H1 (cell line): ENCODE measurements around the gene TFR2. TPM values are rescaled to one million over a fixed set of nuclear protein-coding genes. Genes with fewer than 3 reads are reported as not detected.

Experiments
- CTCF ChIA-PET: fragments of 300-600 bp; sonication (Branson Sonifier 250); formaldehyde crosslinking; loops from one replicate; lab custom pipeline; 2021; ENCODE audit not compliant: partially characterized antibody; lab: Charles Lee
- POLR2A ChIA-PET: fragments of 300-600 bp; sonication (Branson Sonifier 250); formaldehyde crosslinking; loops from one replicate; lab custom pipeline; 2021; ENCODE audit warnings: inconsistent platforms; ENCODE audit not compliant: partially characterized antibody; lab: Charles Lee
- DNase-seq, 2 experiments: peaks; one replicate each; pipeline versions ENCODE4 v3.0.0 to v3.0.0-alpha.2; 2010 to 2022; ENCODE audit warnings: low spot score in 2 of 2, low read depth in 1 of 2, mixed read lengths in 1 of 2
- FAIRE-seq: peaks from 2 replicates; lab custom pipeline; 2011; peaks lifted over from hg19 to GRCh38; lab: Jason Lieb, UNC
- H2AFZ ChIP-seq: 2 replicates; pipeline ENCODE4 v1.8.1; 2012; ENCODE audit warnings: low read length, inconsistent platforms
- H2AK5ac ChIP-seq: 2 replicates; pipeline ENCODE4 v1.6.1; 2013; ENCODE audit warnings: low read depth, low read length
- H2BK120ac ChIP-seq: replicated peaks from 2 replicates; pipeline ENCODE3; 2013; ENCODE audit warnings: low read depth, low read length, inconsistent platforms
- H2BK12ac ChIP-seq: 2 replicates; pipeline ENCODE4 v1.6.1; 2013; ENCODE audit warnings: low read depth, low read length
- H2BK15ac ChIP-seq: 2 replicates; pipeline ENCODE4 v1.6.1; 2013; ENCODE audit warnings: low read length
- H2BK20ac ChIP-seq: 2 replicates; pipeline ENCODE4 v1.6.1; 2013; ENCODE audit warnings: low read length
- H2BK5ac ChIP-seq: 2 replicates; pipeline ENCODE4 v1.6.1; 2013; ENCODE audit warnings: low read depth, low read length
- H3K14ac ChIP-seq: 2 replicates; pipeline ENCODE4 v1.6.1; 2013; ENCODE audit warnings: inconsistent platforms; ENCODE audit not compliant: insufficient read length
- H3K18ac ChIP-seq: 2 replicates; pipeline ENCODE4 v1.6.1; 2013; ENCODE audit warnings: low read length; ENCODE audit errors: extremely low read depth
- H3K23ac ChIP-seq: 2 replicates; pipeline ENCODE4 v1.6.1; 2013; ENCODE audit warnings: inconsistent platforms; ENCODE audit not compliant: insufficient read length
- H3K23me2 ChIP-seq: 2 replicates; pipeline ENCODE4 v1.6.1; 2013; ENCODE audit warnings: low read depth, low read length
- H3K27ac ChIP-seq: 2 replicates; pipeline ENCODE4 v1.6.1; 2011; ENCODE audit warnings: low read depth, low read length, inconsistent platforms
- H3K27me3 ChIP-seq, 4 experiments: replicated peaks in 1 of 4; 1 replicate in 1 of 4; 2 replicates in 3 of 4; pipeline versions ENCODE4 v1.6.1 to v1.8.1; 2011 to 2013; ENCODE audit warnings: low read length in 3 of 4, mild to moderate bottlenecking in 3 of 4, inconsistent platforms in 2 of 4, mixed read lengths in 2 of 4, moderate library complexity in 1 of 4; ENCODE audit not compliant: control insufficient read depth in 3 of 4, insufficient read depth in 3 of 4; ENCODE audit errors: extremely low read depth in 1 of 4
- H3K36me3 ChIP-seq, 4 experiments: 2 replicates each; pipeline versions ENCODE4 v1.6.1 to v1.8.1; 2011 to 2013; ENCODE audit warnings: mild to moderate bottlenecking in 4 of 4, low read length in 3 of 4, moderate library complexity in 2 of 4, control low read depth in 1 of 4, inconsistent platforms in 1 of 4; ENCODE audit not compliant: insufficient read depth in 4 of 4, control insufficient read depth in 2 of 4
- H3K4ac ChIP-seq: replicated peaks from 2 replicates; pipeline ENCODE3; 2013; ENCODE audit warnings: low read length, low read depth, mixed read lengths, inconsistent platforms; ENCODE audit not compliant: insufficient read length
- H3K4me1 ChIP-seq, 4 experiments: replicated peaks in 1 of 4; 1 replicate in 1 of 4; 2 replicates in 3 of 4; pipeline versions ENCODE4 v1.6.1 to v1.8.1; 2011 to 2013; ENCODE audit warnings: low read length in 3 of 4, inconsistent platforms in 2 of 4, mixed read lengths in 1 of 4; ENCODE audit not compliant: insufficient read depth in 4 of 4, control insufficient read depth in 3 of 4
- H3K4me2 ChIP-seq, 2 experiments: 2 replicates each; pipeline versions ENCODE4 v1.6.1 to v1.8.1; 2011 to 2013; ENCODE audit warnings: low read depth in 2 of 2, low read length in 2 of 2, control low read depth in 1 of 2, inconsistent platforms in 1 of 2, mild to moderate bottlenecking in 1 of 2; ENCODE audit not compliant: insufficient read depth in 1 of 2
- H3K4me3 ChIP-seq, 4 experiments: fragments of 200-600, 300-600 bp in 1 of 4; sonication (generic), shearing (Covaris generic), sonication (Bioruptor Twin) in 1 of 4; 2 replicates each; pipeline versions ENCODE4 v1.5.1 to v1.8.1; 2011 to 2016; ENCODE audit warnings: low read length in 4 of 4, low read depth in 3 of 4, control low read depth in 2 of 4, inconsistent platforms in 2 of 4, mild to moderate bottlenecking in 2 of 4, mixed read lengths in 1 of 4, moderate library complexity in 1 of 4; ENCODE audit not compliant: insufficient read depth in 2 of 4; ENCODE audit errors: extremely low read depth in 1 of 4
- H3K56ac ChIP-seq: replicated peaks from 2 replicates; pipeline ENCODE3; 2013; ENCODE audit warnings: low read depth, mild to moderate bottlenecking, mixed read lengths, low read length, inconsistent platforms; ENCODE audit not compliant: insufficient read length
- H3K79me1 ChIP-seq: 2 replicates; pipeline ENCODE4 v1.6.1; 2013; ENCODE audit warnings: low read depth, low read length, control low read depth
- H3K79me2 ChIP-seq, 2 experiments: 2 replicates each; pipeline versions ENCODE4 v1.6.1 to v1.8.1; 2012 to 2013; ENCODE audit warnings: low read length in 2 of 2, mild to moderate bottlenecking in 2 of 2, inconsistent platforms in 1 of 2; ENCODE audit not compliant: insufficient read depth in 2 of 2, control insufficient read depth in 1 of 2
- H3K9ac ChIP-seq, 4 experiments: replicated peaks in 1 of 4; 1 replicate in 1 of 4; 2 replicates in 3 of 4; pipeline versions ENCODE4 v1.6.1 to v1.8.1; 2011 to 2013; ENCODE audit warnings: low read depth in 3 of 4, low read length in 3 of 4, control low read depth in 2 of 4, mild to moderate bottlenecking in 2 of 4, moderate library complexity in 2 of 4, inconsistent platforms in 1 of 4; ENCODE audit errors: extremely low read depth in 1 of 4
- H3K9me3 ChIP-seq, 2 experiments: 2 replicates each; pipeline versions ENCODE4 v1.6.1 to v1.8.1; 2012 to 2013; ENCODE audit warnings: mild to moderate bottlenecking in 2 of 2, moderate library complexity in 2 of 2, control low read depth in 1 of 2, inconsistent platforms in 1 of 2, low read depth in 1 of 2, low read length in 1 of 2, mixed read lengths in 1 of 2; ENCODE audit not compliant: insufficient read depth in 2 of 2
- H4K20me1 ChIP-seq, 2 experiments: replicated peaks in 1 of 2; 2 replicates each; pipeline versions ENCODE3 to v1.8.1; 2011 to 2013; ENCODE audit warnings: inconsistent platforms in 2 of 2, low read length in 2 of 2, mild to moderate bottlenecking in 1 of 2; ENCODE audit not compliant: insufficient read depth in 2 of 2, control insufficient read depth in 1 of 2
- H4K5ac ChIP-seq: 2 replicates; pipeline ENCODE4 v1.6.1; 2013; ENCODE audit warnings: low read length, low read depth, mixed read lengths, inconsistent platforms; ENCODE audit not compliant: insufficient read length
- H4K8ac ChIP-seq: 2 replicates; pipeline ENCODE4 v1.8.0; 2013; ENCODE audit warnings: mild to moderate bottlenecking, moderate library complexity, low read length, inconsistent platforms; ENCODE audit not compliant: insufficient read depth; ENCODE audit errors: extremely low read depth
- H4K91ac ChIP-seq: replicated peaks from 2 replicates; pipeline ENCODE3; 2013; ENCODE audit warnings: low read length, mixed read lengths, inconsistent platforms; ENCODE audit not compliant: insufficient read length
- CHD1 ChIP-seq: IDR thresholded peaks from 2 replicates; pipeline ENCODE4 v1.6.1; 2012; ENCODE audit warnings: low read depth, low read length, improper control_type of control experiment
- CREB1 ChIP-seq: IDR thresholded peaks from 2 replicates; pipeline ENCODE4 v1.6.1; 2012; ENCODE audit warnings: inconsistent platforms
- EGR1 ChIP-seq: IDR thresholded peaks from 2 replicates; pipeline ENCODE4 v1.6.1; 2011; ENCODE audit warnings: low read depth, low read length, borderline replicate concordance
- GTF2F1 ChIP-seq: IDR thresholded peaks from 2 replicates; pipeline ENCODE4 v1.6.1; 2012; ENCODE audit warnings: low read depth, low read length, improper control_type of control experiment, borderline replicate concordance
- JUN ChIP-seq: IDR thresholded peaks from 2 replicates; pipeline ENCODE4 v1.6.1; 2011; ENCODE audit warnings: low read depth, mild to moderate bottlenecking, improper control_type of control experiment, low read length
- SIN3A ChIP-seq, 2 experiments: IDR thresholded peaks in 1 of 2; conservative IDR thresholded peaks in 1 of 2; 2 replicates each; pipeline ENCODE4 v1.6.1; 2011 to 2012; ENCODE audit warnings: low read length in 2 of 2, improper control_type of control experiment in 1 of 2, low read depth in 1 of 2, mild to moderate bottlenecking in 1 of 2
- TCF12 ChIP-seq: IDR thresholded peaks from 2 replicates; pipeline ENCODE4 v1.6.1; 2011; ENCODE audit warnings: low read depth, mild to moderate bottlenecking, low read length
- WGBS, 2 experiments: shearing (Covaris generic) in 1 of 2; methylation state at CpG; one replicate each; pipeline versions ENCODE4 v1.1.6 to v1.1.7; 2013 to 2015; ENCODE audit warnings: low lambda C conversion rate in 2 of 2, mixed read lengths in 2 of 2, inconsistent platforms in 1 of 2, low coverage in 1 of 2, missing lambda C conversion rate in 1 of 2; ENCODE audit not compliant: insufficient replicate concordance in 2 of 2, insufficient coverage in 1 of 2, insufficient read length in 1 of 2; ENCODE audit errors: extremely low coverage in 1 of 2, missing lambda C conversion rate in 1 of 2; 5-methylcytosine and 5-hydroxymethylcytosine counted together
- polyA plus RNA-seq, 7 experiments: library from polyadenylated mRNA; depleted of rRNA in 3 of 7; stranded (reverse) in 5 of 7; unstranded in 2 of 7; fragments of >200 nt in 5 of 7; fragments of 200-250 nt in 2 of 7; gene quantifications; 1 replicate in 5 of 7; 2 replicates in 1 of 7; 4 replicates in 1 of 7; pipeline versions ENCODE4 v1.2.1 to v1.2.3, GENCODE V29; 2011 to 2013; ENCODE audit warnings: missing spikeins in 2 of 7, mixed read lengths in 2 of 7
- total RNA-seq: library from RNA; stranded (reverse); fragmentation: NEBNext Ultra II Directional; extraction: Animal tissue kit (Norgen Biotek cat#: 25700); gene quantifications from 2 replicates; pipeline ENCODE4 v1.2.1, GENCODE V29; 2021

TFR2 gene
- total and polyA plus RNA-seq, 2 of the 8 experiments (the other 6 are each of a cell fraction or from before 2014, with no cell fraction given): 4.6 to 5.7 TPM

- H3K23me2 ChIP-seq: peaks cover 5% of the 10 kb centered on the region
- H3K9ac ChIP-seq: no peak overlapping the region
- 88% methylated on average over 5 of the region's 6 CpGs; no CpG with 5 or more reads in 1 of the 2 experiments for WGBS, 2 experiments
- POLR2A ChIA-PET: interaction anchor here (0.7 to 2.4 kb wide), 5 partner anchors 8 to 76 kb away, joined by 3 to 19 read pairs (median 3); partner anchors contain the start of genes FBXO24 and LRCH4
- H3K23ac ChIP-seq: no peak overlapping the region
- H4K20me1 ChIP-seq: peaks cover 0 to 2% of the 10 kb centered on the region in 2 experiments
- H4K8ac ChIP-seq: no peak overlapping the region
- H3K36me3 ChIP-seq: no peaks in the 10 kb centered on the region
- no peak overlapping the region for H2BK120ac ChIP-seq
- DNase-seq (no peak), FAIRE-seq (no peak)
- no peak overlapping the region for H3K4me2 ChIP-seq
- no peak overlapping the region for H3K14ac ChIP-seq
- no peak overlapping the region for H3K4me3 ChIP-seq
- no peak overlapping the region for H2AK5ac ChIP-seq
- no peak overlapping the region for H2BK5ac ChIP-seq
- H2BK20ac ChIP-seq: no peak overlapping the region
- peaks cover 0 to 6% (median 2%) of the 10 kb centered on the region in 4 experiments; a peak in 3 of 7 replicates for H3K4me1 ChIP-seq
- no peak overlapping the region for H3K4ac ChIP-seq
- no peaks in the 10 kb centered on the region; a peak in 1 of 7 replicates for H3K27me3 ChIP-seq
- H4K91ac ChIP-seq: no peak overlapping the region
- no peaks in the 10 kb centered on the region for H3K9me3 ChIP-seq
- H3K27ac ChIP-seq: no peak overlapping the region
- no peak overlapping the region for H3K18ac ChIP-seq
- H4K5ac ChIP-seq: no peak overlapping the region
- H3K79me2 ChIP-seq: no peaks in the 10 kb centered on the region
- H2AFZ ChIP-seq: no peak overlapping the region
- H3K56ac ChIP-seq: no peak overlapping the region
- no peak for TF ChIP-seq JUN
- TF ChIP-seq TCF12: no peak
- TF ChIP-seq EGR1: no peak
- TF ChIP-seq CREB1: no peak
- no peak for TF ChIP-seq CHD1
- no peak for TF ChIP-seq SIN3A (conservative IDR thresholded peaks at IDR 0.05 in 1 of 2, IDR thresholded peaks at IDR 0.05 in 1 of 2; ENCODE audit: low read depth in 1 of 2, low read length in 2 of 2)
- no peak for TF ChIP-seq GTF2F1
- H2BK12ac ChIP-seq: no peak overlapping the region
- CTCF ChIA-PET: interaction anchor here (0.9 to 8.8 kb wide), 23 partner anchors 9 to 185 kb away, joined by 3 to 73 read pairs (median 5); partner anchors contain the start of genes GIGYF1 and POP7
- H2BK15ac ChIP-seq: no peak overlapping the region
- H3K79me1 ChIP-seq: no peaks in the 10 kb centered on the region
Measured at GRCh38 chr7:100614308-100614861, 27.0 kb downstream of the TFR2 start.
